Coronary artery (tissue), 2 donors: ENCODE results near the gene PFKFB3.
A peak's percentile ranks its signal among the peaks of the same experiment; 100 is the strongest.

ENCODE experiments used
- DNase-seq: peaks from one replicate; pipeline ENCODE4 v3.0.0-alpha.2; 2017; ENCODE audit warnings: low spot score
- H3K27ac ChIP-seq, 2 donors: fragments of 200-600 bp; sonication (generic); one replicate each; pipeline ENCODE4 v1.5.1; 2016 to 2019
- H3K4me3 ChIP-seq: fragments of 200-600 bp; sonication (generic); 2 replicates; pipeline ENCODE4 v1.5.1; 2016; ENCODE audit warnings: mild to moderate bottlenecking, moderate library complexity
- CTCF ChIP-seq: fragments of 200-600 bp; sonication (generic); IDR thresholded peaks from one replicate; pipeline ENCODE4 v1.5.1; 2019; ENCODE audit warnings: antibody characterized with exemption

PFKFB3 gene

GRCh38 chr10:6202684-6203330 is at the start of gene PFKFB3:
Gene PFKFB3 (plus strand): TSS chr10:6202932. CDS start chr10:6203261, 329 bp downstream.
- TF ChIP-seq CTCF, result peak; percentile 98
- peak; percentile 97 for DNase-seq
- H3K27ac ChIP-seq, result peak within 1 kb of the TSS; percentile 96 to 99
- peak within 1 kb of the TSS; percentile 99 for H3K4me3 ChIP-seq

- no peak overlapping the region for H3K4me3 ChIP-seq
- DNase-seq, result no peak
- no peak overlapping the region for H3K27ac ChIP-seq
- TF ChIP-seq CTCF, result no peak
Observed at GRCh38 chr10:6153845-6154244, 48.9 kb upstream of the PFKFB3 start.

- no peak for DNase-seq
- Histone ChIP-seq H3K27ac (no peak overlapping the region), H3K4me3 (no peak overlapping the region)
- TF ChIP-seq CTCF, result no peak
Observed at GRCh38 chr10:6154566-6154965, 48.2 kb upstream of the PFKFB3 start.

GRCh38 chr10:6158276-6158675 is 44.5 kb upstream of the PFKFB3 start:
- TF ChIP-seq CTCF, result no peak
- peak overlapping the region in 1 of 2 donors; percentile 57 for H3K27ac ChIP-seq
- DNase-seq, result no peak
- H3K4me3 ChIP-seq, result no peak overlapping the region

- peak overlapping the region in 1 of 2 donors; percentile 26 for H3K27ac ChIP-seq
- no peak overlapping the region for H3K4me3 ChIP-seq
- no peak for DNase-seq
- TF ChIP-seq CTCF, result no peak
Observed at GRCh38 chr10:6161921-6162320, 40.8 kb upstream of the PFKFB3 start.

- peak overlapping the region; percentile 95 to 97 for H3K27ac ChIP-seq
- H3K4me3 ChIP-seq, result peak overlapping the region; percentile 94
- DNase-seq, result no peak
- TF ChIP-seq CTCF, result no peak
Observed at GRCh38 chr10:6162589-6163356, 40.0 kb upstream of the PFKFB3 start.
